ENCODE measurements around the gene DET1.
"Not testable (repeated sequence)": the region's sequence is repeated elsewhere in the genome, so short reads cannot be mapped to it uniquely, and the experiment has no call there.

The DET1 gene

GRCh38 chr15:88491158-88491557, 55.3 kb downstream of the DET1 start:
- no peak for DNase-seq

GRCh38 chr15:88490036-88490435, 56.4 kb downstream of the DET1 start:
- DNase-seq, result no peak

- no peak for DNase-seq
Observed at GRCh38 chr15:88489321-88489720, 57.2 kb downstream of the DET1 start.

GRCh38 chr15:88487796-88488523, 58.5 kb downstream of the DET1 start:
- no peak for DNase-seq

- DNase-seq, result no peak
Observed at GRCh38 chr15:88487178-88487795, 59.2 kb downstream of the DET1 start.

GRCh38 chr15:88484682-88485331, 61.7 kb downstream of the DET1 start:
- no peak for DNase-seq

- no peak for DNase-seq
Observed at GRCh38 chr15:88482263-88482662, 64.2 kb downstream of the DET1 start.

- DNase-seq, result no peak
Observed at GRCh38 chr15:88480981-88481380, 65.5 kb downstream of the DET1 start.

GRCh38 chr15:88479169-88479568, 67.3 kb downstream of the DET1 start:
- DNase-seq, result no peak

- DNase-seq, result no peak
Observed at GRCh38 chr15:88477904-88478303, 68.6 kb downstream of the DET1 start.

- DNase-seq, result no peak
Observed at GRCh38 chr15:88477126-88477525, 69.4 kb downstream of the DET1 start.

GRCh38 chr15:88476635-88477060, 69.8 kb downstream of the DET1 start:
- no peak for DNase-seq

- not testable (repeated sequence) for DNase-seq
Observed at GRCh38 chr15:88473661-88474293, 72.7 kb downstream of the DET1 start.

GRCh38 chr15:88472225-88472624, 74.3 kb downstream of the DET1 start:
- DNase-seq, result no peak

GRCh38 chr15:88470625-88471372, 75.7 kb downstream of the DET1 start:
- DNase-seq, result no peak

GRCh38 chr15:88469321-88469720, 77.2 kb downstream of the DET1 start:
- no peak for DNase-seq

GRCh38 chr15:88468721-88469120, 77.8 kb downstream of the DET1 start:
- not testable (repeated sequence) for DNase-seq

GRCh38 chr15:88467935-88468528, 78.4 kb downstream of the DET1 start:
- DNase-seq, result peak in 1 of 4 experiments; percentile 33

- DNase-seq, result peak; percentile 62 to 85 (median 77)
Observed at GRCh38 chr15:88467073-88467934, 79.2 kb downstream of the DET1 start, which contains the start of the genes MRPL46 and MRPS11. TSS of gene MRPL46 (minus strand) at chr15:88467388. CDS start at chr15:88467377, 11 bp downstream. TSS of gene MRPS11 (plus strand) at chr15:88467708. CDS start at chr15:88467718, 10 bp downstream.

- DNase-seq, result no peak
Observed at GRCh38 chr15:88465633-88466224, 80.8 kb downstream of the DET1 start.

Measured in activated naive CD4-positive, alpha-beta T cell (primary cell).